Activated CD4-positive, alpha-beta T cell treated with anti-CD3 and anti-CD28 coated beads, Interleukin-2, amount 10 ng/mL, durations not matched to agents 24 days and 14 days (primary cell): ENCODE data around the gene PRR23B. TPM values are rescaled to one million over a fixed set of nuclear protein-coding genes. Genes with fewer than 3 reads are reported as not detected.
"Not testable (repeated sequence)": the region's sequence is repeated elsewhere in the genome, so short reads cannot be mapped to it uniquely, and the experiment has no call there.

ENCODE experiments used
- DNase-seq: peaks from one replicate; pipeline ENCODE4 v3.0.0; 2022
- H3K27ac Mint-ChIP-seq: one replicate; pipeline ENCODE4 v1.8.0; 2022; ENCODE audit warnings: mild to moderate bottlenecking, mixed read lengths
- H3K27me3 Mint-ChIP-seq: one replicate; pipeline ENCODE4 v1.8.0; 2022; ENCODE audit warnings: mixed read lengths
- H3K36me3 Mint-ChIP-seq: one replicate; pipeline ENCODE4 v1.8.0; 2022; ENCODE audit warnings: low read depth, mild to moderate bottlenecking, mixed read lengths
- H3K4me1 Mint-ChIP-seq: one replicate; pipeline ENCODE4 v1.8.0; 2021; ENCODE audit warnings: mixed read lengths
- H3K4me3 Mint-ChIP-seq: one replicate; pipeline ENCODE4 v1.8.0; 2022; ENCODE audit warnings: mild to moderate bottlenecking, moderate library complexity, mixed read lengths
- H3K9me3 Mint-ChIP-seq: one replicate; pipeline ENCODE4 v1.8.0; 2021; ENCODE audit warnings: mixed read lengths
- intact Hi-C: fragments of 100-400 bp; cut with micrococcal nuclease; formaldehyde crosslinking; loops from one replicate; pipeline ENCODE4 v1.15.1; 2023
- total RNA-seq: library from RNA; stranded (reverse); gene quantifications from 2 replicates; pipeline ENCODE4 v1.2.3, GENCODE V29; 2022

PRR23B gene
- not detected in 2 replicates for total RNA-seq

- Mint-ChIP-seq H3K27ac (no peak within 1 kb of the TSS), H3K36me3 (no peaks in the 10 kb centered on the region), H3K27me3 (no peaks in the 10 kb centered on the region), H3K4me3 (no peak within 1 kb of the TSS), H3K4me1 (no peaks in the 10 kb centered on the region), H3K9me3 (peaks cover 6% of the 10 kb centered on the region)
- intact Hi-C loops = no loop called here
- DNase-seq = no peak
Observed at GRCh38 chr3:139020868-139021234, at the start of gene PRR23B. Gene PRR23B (minus strand): TSS chr3:139020926. CDS start chr3:139020661, 265 bp downstream.

DNA sequence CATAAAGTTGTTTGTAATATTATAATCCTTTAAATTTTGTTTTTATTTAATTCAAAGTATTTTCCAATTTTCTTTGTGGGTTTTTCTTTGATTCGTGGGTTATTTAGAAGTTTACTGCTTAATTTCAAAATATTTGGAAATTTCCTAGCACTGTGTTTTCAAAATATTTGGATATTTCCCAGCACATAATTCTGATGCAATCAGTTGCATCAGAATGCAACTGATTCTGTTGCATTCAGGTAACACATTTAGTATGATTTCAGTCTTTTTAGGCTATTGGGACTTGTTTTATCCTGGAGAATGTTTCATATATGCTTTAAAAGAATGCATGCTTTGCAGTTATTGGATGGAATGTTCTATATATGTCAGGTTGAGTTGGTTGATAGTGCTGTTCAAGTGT is 42.2 kb upstream of the PRR23B start:
- H3K4me1 Mint-ChIP-seq = no peaks in the 10 kb centered on the region
- H3K4me3 Mint-ChIP-seq = no peak overlapping the region
- no peaks in the 10 kb centered on the region for H3K36me3 Mint-ChIP-seq
- H3K9me3 Mint-ChIP-seq = no peaks in the 10 kb centered on the region
- H3K27me3 Mint-ChIP-seq = no peaks in the 10 kb centered on the region
- intact Hi-C loops = no loop called here
- H3K27ac Mint-ChIP-seq = no peak overlapping the region
- no peak for DNase-seq

DNA sequence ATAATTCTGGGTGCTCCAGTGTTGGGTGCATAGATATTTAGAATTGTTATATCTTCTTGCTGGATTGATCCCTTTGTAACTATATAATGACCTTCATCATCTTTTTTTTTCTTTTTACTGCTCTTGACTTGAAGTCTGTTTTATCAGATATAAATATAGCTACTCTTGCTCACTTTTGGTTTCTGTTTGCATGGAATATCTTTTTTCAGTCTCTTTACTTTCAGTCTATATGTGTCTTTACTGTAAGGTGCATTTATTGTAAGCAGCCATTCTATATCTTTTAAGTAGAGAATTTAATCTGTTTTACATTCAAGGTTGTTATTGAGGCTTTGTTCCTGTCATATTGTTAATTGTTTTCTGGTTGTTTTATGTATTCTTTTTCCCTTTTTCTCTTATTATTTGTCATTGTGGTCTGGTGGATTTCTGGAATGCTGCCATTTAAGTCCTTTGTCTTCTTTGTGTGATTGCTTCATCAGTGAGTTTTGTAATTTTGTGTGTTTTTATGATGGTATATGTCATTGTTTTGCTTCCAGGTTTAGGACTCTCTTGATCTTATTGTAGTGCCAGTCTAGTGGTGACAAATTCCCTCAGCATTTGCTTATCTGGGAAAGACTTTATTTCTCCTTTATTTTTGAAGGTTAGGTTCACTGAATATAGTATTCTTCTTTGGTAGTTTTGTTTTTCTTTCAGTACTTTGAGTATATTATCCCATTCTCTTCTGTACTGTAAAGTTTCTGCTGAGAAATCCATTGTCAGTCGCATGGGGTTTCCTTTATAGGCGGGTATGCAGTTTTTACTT is 32.3 kb upstream of the PRR23B start:
- H3K27ac Mint-ChIP-seq = no peak overlapping the region
- no peak overlapping the region for H3K4me3 Mint-ChIP-seq
- H3K4me1 Mint-ChIP-seq = no peaks in the 10 kb centered on the region
- intact Hi-C loops = no loop called here
- peaks cover 20% of the 10 kb centered on the region for H3K9me3 Mint-ChIP-seq
- no peaks in the 10 kb centered on the region for H3K27me3 Mint-ChIP-seq
- H3K36me3 Mint-ChIP-seq = no peaks in the 10 kb centered on the region
- DNase-seq = no peak

GRCh38 chr3:139044366-139045210 is 23.9 kb upstream of the PRR23B start, which contains the start of gene PRR23C:
Gene PRR23C (minus strand): TSS chr3:139044892. CDS start chr3:139044620, 272 bp downstream.
- H3K27ac Mint-ChIP-seq = no peak within 1 kb of the TSS
- no peaks in the 10 kb centered on the region for H3K9me3 Mint-ChIP-seq
- no peak within 1 kb of the TSS for H3K4me3 Mint-ChIP-seq

GRCh38 chr3:139043554-139044365 is 23.0 kb upstream of the PRR23B start:
- no peaks in the 10 kb centered on the region for H3K4me1 Mint-ChIP-seq
- H3K9me3 Mint-ChIP-seq = no peaks in the 10 kb centered on the region
- H3K27ac Mint-ChIP-seq = no peak overlapping the region
- no peaks in the 10 kb centered on the region for H3K36me3 Mint-ChIP-seq
- intact Hi-C loops = no loop called here
- H3K27me3 Mint-ChIP-seq = no peaks in the 10 kb centered on the region
- H3K4me3 Mint-ChIP-seq = no peak overlapping the region
- no peak for DNase-seq

More at GRCh38 chr3:139044366-139045210, 23.9 kb upstream of the PRR23B start, which contains the start of gene PRR23C:
- no peaks in the 10 kb centered on the region for H3K36me3 Mint-ChIP-seq
- no peaks in the 10 kb centered on the region for H3K4me1 Mint-ChIP-seq
- intact Hi-C loops = no loop called here
- DNase-seq = no peak
- no peaks in the 10 kb centered on the region for H3K27me3 Mint-ChIP-seq

DNA sequence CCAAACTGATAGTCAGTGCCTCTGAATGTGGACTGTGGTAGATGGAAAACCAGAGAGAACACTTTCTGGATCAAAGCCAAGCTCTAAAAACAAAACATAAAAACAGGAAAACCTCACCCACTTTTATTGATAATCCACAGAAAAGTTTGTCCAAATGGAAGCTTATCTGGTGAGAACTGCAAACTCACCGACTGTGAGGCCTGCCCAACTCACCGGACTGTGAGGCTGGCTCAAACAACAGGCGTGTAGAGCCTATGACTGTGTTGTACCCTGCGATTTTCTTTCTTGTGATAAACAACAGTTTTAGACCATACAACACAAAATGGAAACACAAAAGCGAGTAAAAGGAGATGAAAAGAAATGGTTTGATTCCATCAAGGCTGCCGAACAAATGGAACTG is 16.8 kb upstream of the PRR23B start:
- Mint-ChIP-seq H3K36me3 (no peaks in the 10 kb centered on the region), H3K27me3 (no peaks in the 10 kb centered on the region), H3K4me3 (no peak overlapping the region), H3K9me3 (no peaks in the 10 kb centered on the region), H3K27ac (no peak overlapping the region), H3K4me1 (no peaks in the 10 kb centered on the region)
- no peak for DNase-seq
- intact Hi-C loops = no loop called here

- Mint-ChIP-seq H3K4me3 (no peak overlapping the region), H3K9me3 (no peaks in the 10 kb centered on the region), H3K4me1 (no peaks in the 10 kb centered on the region), H3K27ac (no peak overlapping the region), H3K36me3 (no peaks in the 10 kb centered on the region), H3K27me3 (no peaks in the 10 kb centered on the region)
- intact Hi-C loops = no loop called here
- no peak for DNase-seq
Observed at GRCh38 chr3:139032326-139033002, 11.7 kb upstream of the PRR23B start.

DNA sequence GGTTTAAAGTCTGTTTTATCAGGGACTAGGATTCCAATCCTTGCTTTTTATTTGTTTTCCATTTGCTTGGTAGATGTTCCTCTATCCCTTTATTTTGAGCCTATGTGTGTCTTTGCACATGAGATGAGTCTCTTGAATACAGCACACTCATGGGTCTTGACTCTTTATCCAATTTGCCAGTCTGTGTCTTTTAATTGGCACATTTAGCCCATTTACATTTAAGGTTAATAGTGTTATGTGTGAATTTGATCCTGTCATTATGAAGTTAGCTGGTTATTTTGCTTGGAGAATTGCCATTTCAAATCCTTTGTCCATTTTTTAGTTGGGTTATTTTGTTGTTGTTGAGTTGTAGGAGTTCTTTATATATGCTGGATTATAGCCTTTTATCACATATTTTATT is 9.8 kb upstream of the PRR23B start:
- H3K27ac Mint-ChIP-seq, H3K4me1 Mint-ChIP-seq, H3K36me3 Mint-ChIP-seq, H3K27me3 Mint-ChIP-seq, H3K9me3 Mint-ChIP-seq, DNase-seq, H3K4me3 Mint-ChIP-seq, intact Hi-C loops: not testable (repeated sequence)

DNA sequence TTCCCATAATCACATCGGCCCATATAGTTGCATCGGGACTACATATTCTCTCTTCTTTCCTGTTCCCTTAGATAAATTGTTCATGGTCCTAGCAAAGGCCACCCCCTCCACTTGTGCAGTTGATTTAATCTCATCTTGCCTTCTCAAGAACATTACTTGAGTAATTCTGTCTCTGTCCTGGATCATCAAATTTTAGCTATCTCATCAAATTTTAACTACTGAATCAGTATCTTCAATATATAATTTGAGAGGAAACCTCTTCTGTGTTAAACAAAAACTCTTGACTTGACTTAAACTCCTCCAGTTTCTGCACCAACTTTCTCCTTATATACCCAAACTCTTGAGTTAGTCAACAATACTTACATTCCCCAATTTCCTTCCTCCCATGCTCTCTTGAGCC is 4.2 kb upstream of the PRR23B start:
- DNase-seq = no peak
- H3K9me3 Mint-ChIP-seq = no peaks in the 10 kb centered on the region
- H3K27me3 Mint-ChIP-seq = no peaks in the 10 kb centered on the region
- H3K4me1 Mint-ChIP-seq = no peaks in the 10 kb centered on the region
- H3K4me3 Mint-ChIP-seq = no peak overlapping the region
- no peak overlapping the region for H3K27ac Mint-ChIP-seq
- intact Hi-C loops = no loop called here
- no peaks in the 10 kb centered on the region for H3K36me3 Mint-ChIP-seq

DNA sequence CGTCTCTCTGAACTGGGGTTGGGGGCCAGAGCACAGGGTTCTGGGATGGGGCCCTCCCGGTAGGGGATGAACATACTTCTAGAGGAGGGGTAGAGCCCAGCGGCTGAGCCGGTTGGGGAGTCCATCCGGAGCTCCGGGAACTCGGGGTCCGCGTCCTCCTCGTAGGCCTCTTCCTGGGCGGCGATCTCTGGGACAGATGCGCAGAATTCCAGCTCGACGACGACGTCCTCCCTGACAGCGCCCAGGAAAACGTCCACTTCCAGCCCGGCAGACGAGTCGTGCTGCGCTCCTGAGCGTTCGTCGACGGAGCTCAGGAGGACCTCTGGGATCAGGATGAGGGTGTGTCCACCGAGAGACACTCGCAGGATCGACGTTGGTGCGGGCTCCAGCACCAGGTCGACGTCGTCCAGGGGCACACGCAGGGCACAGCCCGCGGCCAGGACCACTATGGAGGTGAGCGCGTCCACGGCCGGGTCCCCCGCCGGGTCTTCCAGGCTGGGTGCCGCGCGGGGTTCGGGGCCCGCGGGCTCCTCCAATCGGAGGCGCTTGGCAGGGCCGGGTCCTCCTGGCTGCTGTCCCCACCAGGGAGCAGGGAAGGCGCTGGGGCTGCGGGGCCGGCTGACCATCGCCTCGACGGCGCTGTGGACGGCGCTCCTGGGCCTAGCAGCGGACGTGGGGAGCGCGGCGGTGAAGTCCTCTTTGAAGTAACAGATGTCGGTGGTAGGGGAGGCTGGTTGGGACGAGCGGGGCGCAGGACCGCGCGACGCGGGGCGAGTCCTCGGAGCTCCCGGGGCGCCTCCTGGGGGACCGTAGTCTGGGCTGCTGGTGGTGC is 474 bp downstream of the PRR23B start:
- no peak overlapping the region for H3K27ac Mint-ChIP-seq
- no peaks in the 10 kb centered on the region for H3K4me1 Mint-ChIP-seq
- intact Hi-C loops = no loop called here
- H3K4me3 Mint-ChIP-seq = no peak overlapping the region
- peaks cover 6% of the 10 kb centered on the region for H3K9me3 Mint-ChIP-seq
- H3K27me3 Mint-ChIP-seq = no peaks in the 10 kb centered on the region
- no peaks in the 10 kb centered on the region for H3K36me3 Mint-ChIP-seq
- no peak for DNase-seq

GRCh38 chr3:139016430-139017048 is 4.2 kb downstream of the PRR23B start:
- Mint-ChIP-seq H3K9me3 (peaks cover 10% of the 10 kb centered on the region), H3K4me3 (no peak overlapping the region), H3K27me3 (no peaks in the 10 kb centered on the region), H3K4me1 (no peaks in the 10 kb centered on the region), H3K27ac (no peak overlapping the region), H3K36me3 (no peaks in the 10 kb centered on the region)
- intact Hi-C loops = no loop called here
- no peak for DNase-seq

GRCh38 chr3:139006051-139006716 is 14.5 kb downstream of the PRR23B start, which contains the start of gene PRR23A:
Gene PRR23A (minus strand): TSS chr3:139006268. CDS start chr3:139006268, 0 bp downstream.
- Mint-ChIP-seq H3K36me3 (no peaks in the 10 kb centered on the region), H3K27ac (no peak within 1 kb of the TSS), H3K27me3 (no peaks in the 10 kb centered on the region), H3K9me3 (peaks cover 12% of the 10 kb centered on the region), H3K4me1 (no peaks in the 10 kb centered on the region), H3K4me3 (no peak within 1 kb of the TSS)
- intact Hi-C loops = no loop called here
- no peak for DNase-seq
